Measurements from ENCODE around the gene LAMA4.

LAMA4 gene

GRCh38 chr6:112183271-112183671 is 71.1 kb downstream of the LAMA4 start:
- no peak for DNase-seq

GRCh38 chr6:112181130-112181529 is 73.2 kb downstream of the LAMA4 start:
- no peak for DNase-seq

DNA sequence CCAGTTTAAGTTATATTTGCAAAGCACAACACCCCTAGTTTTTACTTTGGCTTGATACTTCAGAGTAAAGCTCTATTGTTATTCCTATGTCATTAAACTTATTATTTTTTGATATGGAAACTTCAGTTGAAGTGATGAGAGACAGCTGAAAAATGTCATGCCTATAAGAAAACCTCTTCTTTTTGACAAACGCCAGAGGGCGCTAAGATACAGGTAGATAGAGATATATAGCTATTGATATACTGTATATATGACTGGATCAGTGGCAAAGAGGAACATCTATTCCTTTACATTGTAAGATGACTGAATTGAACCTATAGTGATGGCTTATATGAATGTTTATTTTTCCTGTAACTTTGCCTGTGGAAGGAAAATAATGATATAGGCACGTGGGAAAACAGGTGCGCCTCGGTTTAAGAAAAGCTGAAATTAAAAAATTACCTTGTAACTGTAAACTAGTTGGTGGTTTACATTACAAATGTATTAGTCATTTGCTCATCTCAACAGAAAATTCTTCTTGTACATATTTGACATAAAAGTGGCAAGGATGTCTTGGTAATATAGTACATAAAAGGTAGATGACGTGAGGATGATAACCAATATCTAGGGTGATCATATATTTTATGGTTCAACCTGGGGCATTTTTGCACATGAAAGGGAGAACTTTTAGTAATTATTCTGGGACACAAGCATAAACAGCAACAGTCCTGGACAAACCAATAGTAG is 74.1 kb downstream of the LAMA4 start:
- peak; percentile 56 for DNase-seq

DNA sequence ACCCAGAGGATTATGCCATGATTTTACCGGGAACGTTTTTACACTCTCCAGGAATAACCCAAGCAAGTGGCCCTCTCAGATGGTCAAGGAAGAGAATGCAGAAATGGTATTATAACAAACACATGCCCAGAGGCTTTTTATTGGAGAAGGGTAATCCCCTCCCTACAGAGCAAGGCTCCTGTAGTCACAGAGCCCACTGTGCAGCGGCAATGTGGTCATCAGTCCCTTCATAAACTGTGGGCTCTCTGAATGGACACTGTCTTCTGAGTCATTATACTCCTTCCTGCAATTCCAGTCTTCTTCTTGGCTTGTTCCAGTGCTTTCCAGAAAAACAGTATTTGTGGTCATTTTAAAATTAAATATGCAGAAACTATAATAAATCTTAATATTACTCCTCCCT is 74.7 kb downstream of the LAMA4 start:
- no peak for DNase-seq

GRCh38 chr6:112178846-112179245 is 75.5 kb downstream of the LAMA4 start:
- DNase-seq = no peak

DNA sequence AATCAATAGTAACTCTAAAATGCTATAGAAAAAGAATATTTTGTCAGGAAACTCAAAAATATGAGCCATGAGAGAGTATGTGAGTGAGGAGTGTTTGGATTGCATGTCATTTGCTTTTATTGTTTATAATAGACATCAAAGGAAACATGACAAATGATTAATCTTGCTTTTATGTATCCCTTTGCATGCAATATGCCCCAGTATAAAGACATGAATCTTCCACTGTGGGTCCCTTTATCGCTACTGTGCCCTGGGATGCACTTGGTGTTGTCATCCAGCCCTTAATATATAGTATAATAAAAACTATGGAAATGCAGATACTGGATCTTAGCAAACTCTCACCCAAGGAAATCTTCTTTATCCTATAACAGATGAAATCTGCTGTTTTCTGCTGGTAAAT is 77.3 kb downstream of the LAMA4 start:
- DNase-seq = no peak

- DNase-seq = no peak
Observed at GRCh38 chr6:112176175-112176574, 78.2 kb downstream of the LAMA4 start.

GRCh38 chr6:112173221-112173804 is 81.1 kb downstream of the LAMA4 start:
- DNase-seq = no peak

DNA sequence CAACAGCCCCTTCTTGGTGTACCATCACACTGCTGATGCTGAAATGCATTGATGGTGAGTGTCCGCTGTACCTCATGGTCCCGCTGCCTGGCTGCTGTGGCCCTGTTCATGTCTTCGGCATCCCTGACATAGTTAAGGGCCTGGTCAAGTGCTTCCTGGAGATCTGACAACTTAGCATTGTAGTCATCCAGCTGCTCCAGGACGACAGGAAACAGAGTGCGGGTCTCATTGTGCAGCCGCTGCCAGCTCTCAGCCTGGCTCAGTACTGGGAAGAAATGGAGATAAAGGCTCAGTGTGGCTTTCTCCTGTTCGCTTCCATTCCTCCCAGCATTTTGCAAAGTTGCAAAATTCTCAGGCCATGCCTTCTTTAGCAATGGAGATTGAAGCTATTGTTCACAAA is 81.8 kb downstream of the LAMA4 start:
- DNase-seq = no peak

DNA sequence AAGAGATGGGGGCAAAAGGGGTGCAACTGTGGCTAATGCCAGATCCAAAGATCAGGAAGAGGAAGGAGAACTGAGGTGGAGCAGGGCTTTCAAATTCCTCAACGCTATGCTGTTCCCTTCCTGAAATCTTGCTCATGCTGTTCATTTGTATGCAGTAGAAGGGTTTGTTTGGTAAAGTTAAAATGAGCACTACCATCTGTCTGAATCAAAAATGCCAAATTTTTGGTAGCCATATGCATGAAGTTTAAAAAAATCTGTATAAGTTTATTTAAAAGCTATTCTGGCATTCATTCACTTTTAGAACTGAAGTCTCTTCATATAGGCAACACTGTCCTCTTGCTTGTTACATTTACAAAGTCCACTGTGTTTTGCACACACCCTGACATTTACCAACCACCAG is 84.8 kb downstream of the LAMA4 start:
- no peak for DNase-seq

DNA sequence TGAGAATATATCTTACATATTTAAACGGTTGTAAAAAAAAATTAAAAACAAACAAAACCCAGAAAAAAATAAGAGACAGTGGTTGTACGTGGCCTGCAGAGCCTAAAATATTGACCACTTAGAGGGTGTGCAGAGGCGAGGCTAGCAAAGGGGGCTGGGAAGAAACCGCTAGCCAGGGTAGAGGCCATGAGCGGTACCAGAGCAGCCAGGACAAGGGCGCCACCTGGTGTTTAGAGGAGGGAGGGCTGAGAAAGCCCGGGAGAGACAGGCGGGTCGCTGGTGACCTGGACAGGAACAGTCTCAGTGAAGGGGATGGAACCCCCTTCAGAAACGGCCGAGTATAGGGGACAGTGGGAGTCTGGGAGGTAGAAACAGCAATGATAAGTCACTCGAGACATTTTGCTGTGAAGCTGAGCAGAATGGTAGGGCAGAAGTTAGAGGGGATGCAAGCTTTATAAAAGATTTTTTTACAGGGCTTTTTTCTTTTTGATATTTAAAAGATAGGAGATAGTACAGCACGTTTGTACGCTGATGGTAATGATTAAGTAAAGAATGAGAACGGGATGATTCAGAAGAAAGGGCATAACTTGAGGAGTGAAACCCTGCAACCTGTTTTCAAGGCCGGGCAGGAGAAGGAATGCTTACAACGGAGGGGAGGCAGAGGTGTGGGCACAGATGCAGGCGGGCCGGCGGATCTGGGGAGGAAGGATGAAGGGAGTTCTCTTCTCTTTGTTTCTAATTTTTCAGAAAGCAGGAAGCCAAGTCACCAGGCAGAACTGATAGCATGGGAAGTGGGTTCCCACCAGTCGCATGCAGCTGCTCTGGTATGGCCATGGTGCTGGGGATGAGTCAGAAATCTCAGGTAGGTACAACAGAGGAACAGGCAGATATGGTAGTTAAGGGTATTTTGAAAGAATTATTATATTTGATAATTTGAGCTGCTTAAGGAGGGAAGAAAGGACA is 90.8 kb downstream of the LAMA4 start:
- no peak for DNase-seq

DNA sequence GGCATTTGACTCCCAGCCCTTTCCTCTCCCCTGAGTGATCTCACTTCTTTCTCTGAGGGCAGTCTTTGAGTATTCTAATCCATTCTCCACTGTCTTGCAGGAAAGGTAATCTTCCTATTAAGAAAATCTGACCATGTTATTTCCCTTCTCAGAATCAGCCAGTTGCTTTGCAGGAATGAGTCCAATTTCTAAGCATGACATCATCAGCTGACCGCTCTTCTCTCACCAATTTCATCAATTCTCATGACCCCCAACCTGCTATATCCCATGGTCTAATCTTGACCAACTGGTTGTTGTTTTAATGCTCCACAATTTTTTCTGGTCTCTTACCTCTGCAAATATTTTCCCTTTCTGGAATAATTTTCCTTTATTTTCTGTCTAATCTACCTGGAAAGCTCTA is 93.6 kb downstream of the LAMA4 start:
- no peak for DNase-seq

DNA sequence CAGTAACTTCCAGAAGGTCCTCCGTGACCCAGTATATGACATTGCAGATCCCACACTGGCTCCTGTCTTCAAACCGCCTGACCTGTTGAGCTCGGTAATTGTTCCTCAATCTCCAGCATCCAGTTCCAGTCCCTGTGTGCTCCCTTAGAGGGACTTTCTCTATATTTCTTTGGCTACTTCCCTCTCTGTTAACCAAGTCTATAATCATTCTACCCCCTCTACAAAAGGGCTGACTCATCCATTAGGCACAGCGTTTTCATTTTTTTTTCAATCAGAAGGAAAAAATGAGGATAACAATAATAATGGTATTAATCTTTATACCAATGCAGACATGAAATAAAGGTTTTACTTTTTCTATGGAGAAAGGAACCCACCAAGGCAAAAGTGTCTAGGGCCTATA is 97.7 kb downstream of the LAMA4 start:
- DNase-seq = no peak

DNA sequence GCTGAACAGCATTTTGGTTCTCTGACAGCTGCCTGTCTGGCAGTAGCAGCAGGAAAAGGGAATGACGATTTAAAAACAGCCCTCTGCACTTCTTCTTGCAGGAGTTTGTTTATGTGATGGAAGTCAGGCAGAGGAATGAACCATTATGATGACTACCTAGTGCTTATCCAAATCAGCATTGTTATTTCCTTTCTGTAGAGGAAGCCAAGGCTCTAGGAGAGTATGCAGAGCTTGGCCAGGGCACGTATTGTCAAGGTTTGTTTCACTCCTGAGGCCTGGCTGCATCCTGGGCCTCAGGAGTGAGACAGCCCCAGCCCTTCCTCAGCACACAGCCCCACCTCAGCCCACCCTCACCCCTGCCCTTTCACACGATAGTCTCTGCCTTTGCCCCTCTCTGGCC is 98.5 kb downstream of the LAMA4 start:
- no peak for DNase-seq

GRCh38 chr6:112154711-112155110 is 99.7 kb downstream of the LAMA4 start:
- no peak for DNase-seq

DNA sequence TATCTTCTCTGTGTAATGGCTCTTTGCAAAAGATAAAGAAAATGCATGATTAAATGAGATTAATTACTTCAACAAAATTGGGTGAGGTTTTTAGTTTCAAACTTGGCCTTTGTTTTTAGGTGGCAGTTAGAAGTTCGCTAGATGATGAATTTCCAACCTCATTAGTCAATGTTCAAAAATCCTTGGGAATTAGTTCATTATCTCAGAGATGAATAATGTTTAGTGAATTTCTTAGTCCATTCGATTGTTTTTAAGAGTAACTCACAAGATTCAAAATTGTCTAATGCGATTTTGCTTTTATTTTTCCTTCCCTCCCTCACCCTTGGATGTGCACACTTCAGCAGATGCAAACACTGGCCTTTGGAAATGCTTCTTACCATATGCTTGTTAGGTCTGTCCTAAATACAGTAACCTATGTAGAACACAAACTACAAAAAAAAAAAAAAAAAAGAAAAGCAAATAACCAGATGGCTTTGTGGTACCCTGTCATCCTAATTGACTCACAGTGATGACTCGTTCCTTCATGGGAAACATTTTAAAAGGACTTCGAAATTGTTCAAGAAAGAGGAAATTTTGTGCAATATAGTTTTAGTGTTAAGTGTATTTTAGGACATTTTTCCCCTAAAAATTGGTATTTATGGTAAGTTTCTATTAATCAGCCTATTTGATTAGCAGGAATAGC is 100.3 kb downstream of the LAMA4 start:
- no peak for DNase-seq

DNA sequence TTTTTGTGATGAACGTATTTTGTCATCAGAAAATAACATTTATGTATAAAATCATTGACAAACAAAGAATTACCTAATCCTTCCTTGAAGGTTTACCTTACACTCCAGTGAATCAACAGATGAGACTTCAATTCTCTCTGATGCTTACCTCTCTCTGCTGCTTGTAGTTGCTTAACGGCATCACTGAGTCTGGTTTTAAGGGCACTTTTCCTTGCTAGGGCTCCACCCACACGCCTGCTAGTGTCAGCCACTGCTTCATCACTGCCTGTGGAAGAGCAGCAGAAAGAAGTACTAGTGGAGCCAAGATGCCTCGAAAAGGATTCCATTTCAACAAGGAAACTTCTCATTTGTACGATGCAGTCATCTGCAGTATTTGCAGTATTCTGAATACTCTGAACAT is 104.0 kb downstream of the LAMA4 start:
- DNase-seq = no peak

- DNase-seq = no peak
Observed at GRCh38 chr6:112149719-112150263, 104.6 kb downstream of the LAMA4 start.

GRCh38 chr6:112149236-112149635 is 105.1 kb downstream of the LAMA4 start:
- DNase-seq = peak; percentile 7

DNA sequence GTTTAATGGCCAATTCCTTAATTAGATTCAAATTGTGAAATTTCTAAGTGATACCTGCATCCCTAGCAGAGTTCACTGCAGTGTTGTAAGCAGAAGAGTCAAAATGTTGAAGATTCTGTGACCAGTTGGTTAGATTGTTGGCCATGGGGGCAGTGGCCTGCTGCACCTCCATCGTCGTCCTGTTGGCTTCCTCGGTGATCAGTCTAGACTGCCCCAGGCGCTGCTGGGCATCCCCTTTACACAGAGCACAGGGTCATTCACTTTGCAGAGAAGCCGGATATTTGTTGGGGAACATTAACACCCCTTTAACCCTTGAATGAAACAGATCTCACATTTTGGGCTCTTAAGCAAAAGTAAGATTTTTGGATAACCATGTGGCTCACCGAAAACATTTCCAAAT is 106.3 kb downstream of the LAMA4 start:
- DNase-seq = no peak

DNA sequence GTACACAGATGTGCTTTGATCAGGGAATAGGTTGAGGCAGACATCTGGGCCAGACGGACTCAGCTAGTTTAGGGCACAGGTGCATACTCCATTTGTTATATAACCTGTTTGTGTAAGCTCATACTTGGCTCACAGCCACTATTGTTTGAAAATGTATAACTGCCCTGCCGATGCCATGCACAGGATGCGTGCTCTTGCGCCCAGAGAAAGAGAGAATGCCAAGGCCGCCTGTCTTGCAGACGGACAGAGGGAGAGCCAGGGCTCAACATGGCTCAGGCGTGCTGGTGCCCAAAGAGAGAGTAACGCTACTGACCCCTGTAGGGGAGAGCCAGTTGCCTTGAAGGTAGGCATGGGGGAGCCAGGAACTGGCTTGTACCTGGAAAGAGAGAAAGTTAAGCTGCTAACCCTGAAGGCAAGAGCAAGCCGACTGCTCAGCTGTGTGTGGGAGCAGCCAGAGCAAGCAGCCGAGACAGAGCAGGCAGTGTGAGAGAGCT is 109.2 kb downstream of the LAMA4 start:
- no peak for DNase-seq

- no peak for DNase-seq
Observed at GRCh38 chr6:112144145-112144926, 110.0 kb downstream of the LAMA4 start.

Measured in NCI-H187 treated with DMSO at 0.1 percent for 48 hours (cell line).